Fibroblast of lung (primary cell): Measurements from ENCODE around the gene TMEM187.

Experiments used
- CTCF ChIP-seq, 2 donors: IDR thresholded peaks in 1 of 2; conservative IDR thresholded peaks in 1 of 2; 1 replicate in 1 of 2; 2 replicates in 1 of 2; pipeline ENCODE4 v1.5.1; 2011 to 2012; ENCODE audit warnings: low read length in 2 of 2, control low read depth in 1 of 2, inconsistent platforms in 1 of 2, low read depth in 1 of 2, mild to moderate bottlenecking in 1 of 2
- EZH2 ChIP-seq: IDR thresholded peaks from 2 replicates; pipeline ENCODE4 v1.5.1; 2012; ENCODE audit warnings: low read length, control low read depth, mild to moderate bottlenecking; ENCODE audit errors: missing control alignments

- TF ChIP-seq CTCF (conservative IDR thresholded peaks at IDR 0.05 in 1 of 2, IDR thresholded peaks at IDR 0.05 in 1 of 2; ENCODE audit: low read depth in 1 of 2, low read length in 2 of 2) (no peak), EZH2 (no peak)
Observed at GRCh38 chrX:154010330-154011087, 38.0 kb downstream of the TMEM187 start.
